Measurements from ENCODE around the gene ZNF292.

The ZNF292 gene

GRCh38 chr6:87124074-87124473 lies 31.3 kb upstream of the ZNF292 start:
- TF ChIP-seq, protein P1, sequence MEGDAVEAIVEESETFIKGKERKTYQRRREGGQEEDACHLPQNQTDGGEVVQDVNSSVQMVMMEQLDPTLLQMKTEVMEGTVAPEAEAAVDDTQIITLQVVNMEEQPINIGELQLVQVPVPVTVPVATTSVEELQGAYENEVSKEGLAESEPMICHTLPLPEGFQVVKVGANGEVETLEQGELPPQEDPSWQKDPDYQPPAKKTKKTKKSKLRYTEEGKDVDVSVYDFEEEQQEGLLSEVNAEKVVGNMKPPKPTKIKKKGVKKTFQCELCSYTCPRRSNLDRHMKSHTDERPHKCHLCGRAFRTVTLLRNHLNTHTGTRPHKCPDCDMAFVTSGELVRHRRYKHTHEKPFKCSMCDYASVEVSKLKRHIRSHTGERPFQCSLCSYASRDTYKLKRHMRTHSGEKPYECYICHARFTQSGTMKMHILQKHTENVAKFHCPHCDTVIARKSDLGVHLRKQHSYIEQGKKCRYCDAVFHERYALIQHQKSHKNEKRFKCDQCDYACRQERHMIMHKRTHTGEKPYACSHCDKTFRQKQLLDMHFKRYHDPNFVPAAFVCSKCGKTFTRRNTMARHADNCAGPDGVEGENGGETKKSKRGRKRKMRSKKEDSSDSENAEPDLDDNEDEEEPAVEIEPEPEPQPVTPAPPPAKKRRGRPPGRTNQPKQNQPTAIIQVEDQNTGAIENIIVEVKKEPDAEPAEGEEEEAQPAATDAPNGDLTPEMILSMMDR (IDR thresholded peaks at IDR 0.05): no peak

DNA sequence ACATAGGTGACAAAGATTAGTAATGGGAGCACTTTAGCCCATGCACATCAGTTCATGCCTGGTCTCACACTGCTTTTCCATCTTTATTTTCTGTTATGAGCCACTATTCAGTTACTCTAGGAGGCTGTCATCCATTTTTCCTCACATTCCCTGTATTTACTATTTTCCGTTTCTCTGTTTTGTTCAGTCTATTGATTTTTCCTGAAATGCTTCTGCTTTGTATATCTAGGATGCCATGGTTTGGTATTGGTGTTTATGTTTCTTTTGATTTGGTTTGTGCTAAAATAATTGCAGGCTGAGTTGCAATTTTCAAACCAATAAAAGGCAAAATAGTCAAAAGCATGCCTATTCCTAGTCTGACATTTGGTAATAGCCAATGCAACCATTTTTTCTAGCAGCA lies 28.9 kb upstream of the ZNF292 start:
- TF ChIP-seq, protein P1 (IDR thresholded peaks at IDR 0.05): no peak

DNA sequence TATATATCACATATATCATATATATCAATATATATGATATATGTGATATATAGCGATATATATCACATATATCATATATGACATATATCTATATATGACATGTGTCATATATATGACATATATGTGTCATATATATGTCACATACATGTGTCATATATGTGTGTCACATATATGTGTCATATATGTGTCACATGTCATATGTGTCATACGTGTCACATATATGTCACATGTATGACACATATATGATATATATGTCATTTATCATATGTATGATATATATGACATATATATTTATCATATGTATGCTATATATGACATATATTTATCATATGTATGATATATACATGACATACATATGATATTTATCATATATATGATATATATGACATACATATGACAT lies 27.6 kb upstream of the ZNF292 start:
- TF ChIP-seq, protein P1 (IDR thresholded peaks at IDR 0.05): no peak

DNA sequence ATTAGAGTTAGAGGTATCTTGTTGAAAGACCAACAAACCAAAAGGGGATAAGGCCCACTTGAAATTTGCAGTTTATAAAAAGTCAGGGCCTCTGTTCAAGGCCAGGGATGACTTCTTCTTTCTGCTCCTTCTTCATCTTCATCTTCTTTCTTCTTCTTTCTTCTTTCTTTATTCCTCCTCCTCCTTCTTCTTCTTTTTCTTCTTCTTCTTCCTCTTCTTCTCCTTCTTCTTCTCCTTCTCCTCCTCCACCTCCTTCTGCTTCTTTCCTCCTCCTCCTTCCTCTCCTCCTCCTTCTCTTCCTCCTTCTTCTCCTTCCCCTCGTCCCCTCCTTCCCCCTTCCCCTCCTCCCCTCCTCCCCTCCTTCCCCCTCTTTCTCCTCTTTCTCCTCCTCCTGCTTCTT lies 18.4 kb upstream of the ZNF292 start:
- TF ChIP-seq, protein P1 (IDR thresholded peaks at IDR 0.05): no peak

DNA sequence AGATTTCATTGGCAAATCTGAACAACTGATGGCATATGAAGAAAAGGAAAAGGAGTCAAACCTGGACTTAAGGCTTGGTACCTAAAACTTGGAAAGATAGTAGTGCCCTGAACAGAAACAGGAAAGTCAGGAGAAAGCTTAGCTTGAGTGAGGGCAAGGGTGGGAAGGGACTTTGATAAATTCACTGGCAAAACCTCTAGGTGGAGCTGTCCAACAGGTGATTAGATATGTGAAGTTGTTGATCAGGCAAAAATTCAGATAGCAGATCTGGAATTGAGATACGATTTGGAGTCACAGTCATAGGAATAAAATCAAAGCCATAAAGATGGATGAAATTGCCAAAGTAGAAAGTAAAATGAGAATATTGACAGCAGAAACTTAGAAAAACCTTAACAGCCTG lies 16.1 kb upstream of the ZNF292 start:
- TF ChIP-seq, protein P1 (IDR thresholded peaks at IDR 0.05): peak; percentile 39; the same call in 1 of the 2 replicates

DNA sequence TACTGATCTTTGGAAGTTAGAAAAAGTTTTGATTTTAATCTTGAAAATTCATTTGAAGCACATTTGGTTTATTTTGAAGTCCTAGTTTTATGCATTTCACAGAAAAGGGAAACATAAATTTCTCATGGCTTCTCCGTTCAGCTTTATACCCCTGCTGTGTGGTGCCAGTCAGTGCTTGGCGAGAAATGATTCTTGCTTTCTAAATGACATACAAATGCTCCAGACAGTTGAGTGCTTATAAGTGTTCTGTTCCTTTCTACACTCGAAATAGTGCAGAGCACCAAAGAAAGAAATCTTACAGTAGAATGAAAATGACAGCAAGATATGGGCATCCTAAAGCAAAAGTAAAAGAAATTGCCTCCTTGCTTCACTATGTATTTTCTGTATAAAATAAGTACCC lies 9.0 kb upstream of the ZNF292 start:
- TF ChIP-seq, protein P1 (IDR thresholded peaks at IDR 0.05): no peak

GRCh38 chr6:87150406-87150805 lies 5.0 kb upstream of the ZNF292 start:
- TF ChIP-seq, protein P1 (IDR thresholded peaks at IDR 0.05): no peak

GRCh38 chr6:87151471-87151780 lies 3.9 kb upstream of the ZNF292 start:
- TF ChIP-seq, protein P1 (IDR thresholded peaks at IDR 0.05): no peak
